ENCODE measurements around the gene SF3B3.
"Not testable (repeated sequence)": the region's sequence is repeated elsewhere in the genome, so short reads cannot be mapped to it uniquely, and the experiment has no call there.

SF3B3 gene

GRCh38 chr16:70493802-70494201 is 29.8 kb upstream of the SF3B3 start:
- no peak for DNase-seq (ENCODE audit: low spot score in 2 of 2)
- Histone ChIP-seq H3K36me3 (replicated peaks) (peaks cover 37% of the 10 kb centered on the region), H3K4me1 (no peaks in the 10 kb centered on the region), H3K9me3 (no peaks in the 10 kb centered on the region), H3K27me3 (ENCODE audit: low read depth) (no peaks in the 10 kb centered on the region), H3K4me3 (no peak overlapping the region)
- in situ Hi-C loops (cut with MboI; ENCODE audit: low sequenced_read_pairs), result no loop called here

- in situ Hi-C loops (cut with MboI; ENCODE audit: low sequenced_read_pairs), result no loop called here
- Histone ChIP-seq H3K36me3 (replicated peaks) (peaks cover 39% of the 10 kb centered on the region), H3K4me3 (no peak overlapping the region), H3K9me3 (no peaks in the 10 kb centered on the region), H3K27me3 (ENCODE audit: low read depth) (no peaks in the 10 kb centered on the region), H3K4me1 (no peaks in the 10 kb centered on the region)
- DNase-seq (ENCODE audit: low spot score in 2 of 2), result no peak
Measured at GRCh38 chr16:70494202-70494770, 29.3 kb upstream of the SF3B3 start.

GRCh38 chr16:70494777-70495176 is 28.8 kb upstream of the SF3B3 start:
- Histone ChIP-seq H3K4me3 (no peak overlapping the region), H3K36me3 (replicated peaks) (peaks cover 43% of the 10 kb centered on the region)
- in situ Hi-C loops (cut with MboI; ENCODE audit: low sequenced_read_pairs), result no loop called here

GRCh38 chr16:70495425-70496182 is 28.0 kb upstream of the SF3B3 start:
- Histone ChIP-seq H3K36me3 (replicated peaks) (peaks cover 45% of the 10 kb centered on the region), H3K4me1 (no peaks in the 10 kb centered on the region), H3K9me3 (no peaks in the 10 kb centered on the region), H3K4me3 (no peak overlapping the region), H3K27me3 (ENCODE audit: low read depth) (no peaks in the 10 kb centered on the region)
- in situ Hi-C loops (cut with MboI; ENCODE audit: low sequenced_read_pairs), result no loop called here
- no peak for DNase-seq (ENCODE audit: low spot score in 2 of 2)

More at GRCh38 chr16:70494777-70495176, 28.8 kb upstream of the SF3B3 start:
- no peaks in the 10 kb centered on the region for H3K4me1 ChIP-seq
- H3K9me3 ChIP-seq, result no peaks in the 10 kb centered on the region
- no peaks in the 10 kb centered on the region for H3K27me3 ChIP-seq (ENCODE audit: low read depth)
- no peak for DNase-seq (ENCODE audit: low spot score in 2 of 2)

DNA sequence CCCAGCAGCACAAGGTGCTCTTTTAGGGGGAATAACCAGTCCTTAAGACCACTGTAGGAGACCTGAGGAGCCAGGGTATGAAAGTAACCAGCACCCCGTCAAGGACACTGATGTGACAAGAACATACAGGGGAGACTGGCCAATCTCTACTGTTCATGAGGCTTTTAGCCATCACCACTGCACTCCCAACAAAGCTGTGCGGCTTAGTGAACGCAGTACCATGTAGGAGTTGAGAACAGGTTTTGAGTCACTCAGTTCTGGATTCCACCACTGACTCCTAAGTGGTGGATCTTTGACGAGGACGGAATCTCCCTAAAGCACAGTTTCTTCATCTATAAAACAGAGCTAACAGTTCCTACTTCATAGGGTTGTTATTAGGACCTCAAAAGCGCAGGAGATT is 27.1 kb upstream of the SF3B3 start:
- no peaks in the 10 kb centered on the region for H3K27me3 ChIP-seq (ENCODE audit: low read depth)
- H3K4me3 ChIP-seq, result no peak overlapping the region
- H3K36me3 ChIP-seq (replicated peaks), result peaks cover 49% of the 10 kb centered on the region
- H3K4me1 ChIP-seq, result no peaks in the 10 kb centered on the region
- DNase-seq (ENCODE audit: low spot score in 2 of 2), result no peak
- in situ Hi-C loops (cut with MboI; ENCODE audit: low sequenced_read_pairs), result no loop called here
- H3K9me3 ChIP-seq, result no peaks in the 10 kb centered on the region

- in situ Hi-C loops (cut with MboI; ENCODE audit: low sequenced_read_pairs), result no loop called here
- Histone ChIP-seq H3K4me1 (no peaks in the 10 kb centered on the region), H3K4me3 (no peak overlapping the region), H3K9me3 (no peaks in the 10 kb centered on the region; the same call in 1 of the 2 replicates), H3K27me3 (ENCODE audit: low read depth) (no peaks in the 10 kb centered on the region), H3K36me3 (replicated peaks) (peaks cover 60% of the 10 kb centered on the region)
- DNase-seq (ENCODE audit: low spot score in 2 of 2), result no peak
Measured at GRCh38 chr16:70508752-70509151, 14.9 kb upstream of the SF3B3 start.

GRCh38 chr16:70510216-70510615 is 13.4 kb upstream of the SF3B3 start:
- Histone ChIP-seq H3K4me1 (no peaks in the 10 kb centered on the region), H3K27me3 (ENCODE audit: low read depth) (no peaks in the 10 kb centered on the region), H3K4me3 (no peak overlapping the region), H3K36me3 (replicated peaks) (peaks cover 63% of the 10 kb centered on the region), H3K9me3 (no peaks in the 10 kb centered on the region; the same call in 1 of the 2 replicates)
- in situ Hi-C loops (cut with MboI; ENCODE audit: low sequenced_read_pairs), result no loop called here
- no peak for DNase-seq (ENCODE audit: low spot score in 2 of 2)

DNA sequence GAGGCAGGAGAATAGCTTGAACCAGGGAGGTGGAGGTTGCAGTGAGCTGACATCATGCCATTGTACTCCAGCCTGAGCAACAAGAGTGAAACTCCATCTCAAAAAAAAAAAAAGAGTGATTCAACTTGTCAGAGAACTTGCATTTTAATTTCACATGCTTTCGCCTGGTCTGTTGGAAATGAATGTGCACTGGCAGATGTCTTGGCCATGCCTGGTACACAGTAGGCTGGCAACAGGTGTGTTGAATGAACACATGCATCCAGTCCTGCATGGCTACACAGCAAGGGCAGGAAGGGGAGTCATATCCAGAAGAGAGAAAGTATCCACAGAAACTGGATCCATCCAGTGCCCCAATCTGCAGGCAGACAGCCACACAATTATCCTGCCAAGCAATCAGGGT is 11.8 kb upstream of the SF3B3 start:
- no peak for DNase-seq (ENCODE audit: low spot score in 2 of 2)
- Histone ChIP-seq H3K4me1 (no peaks in the 10 kb centered on the region), H3K27me3 (ENCODE audit: low read depth) (no peaks in the 10 kb centered on the region), H3K4me3 (no peak overlapping the region), H3K9me3 (no peaks in the 10 kb centered on the region; the same call in 1 of the 2 replicates), H3K36me3 (replicated peaks) (peaks cover 76% of the 10 kb centered on the region)
- in situ Hi-C loops (cut with MboI; ENCODE audit: low sequenced_read_pairs), result no loop called here

DNA sequence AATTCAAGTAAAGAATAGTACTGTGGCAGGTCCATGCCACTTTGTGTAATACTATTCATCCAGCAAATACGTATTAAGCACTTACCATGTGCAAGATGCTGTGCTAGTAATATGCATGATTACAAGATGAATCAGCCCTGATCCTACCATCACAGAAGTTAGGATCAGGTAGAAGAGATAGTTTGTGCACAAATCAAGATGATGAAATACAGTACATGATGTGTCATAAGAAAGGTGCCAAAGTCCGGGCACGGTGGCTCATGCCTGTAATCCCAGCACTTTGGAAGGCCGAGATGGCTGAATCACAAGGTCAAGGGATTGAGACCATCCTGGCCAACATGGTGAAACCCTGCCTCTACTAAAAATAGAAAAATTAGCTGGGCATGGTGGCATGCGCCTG is 11.2 kb upstream of the SF3B3 start:
- Histone ChIP-seq H3K4me1 (no peaks in the 10 kb centered on the region), H3K36me3 (replicated peaks) (peaks cover 78% of the 10 kb centered on the region), H3K9me3 (no peaks in the 10 kb centered on the region; the same call in 1 of the 2 replicates), H3K27me3 (ENCODE audit: low read depth) (no peaks in the 10 kb centered on the region), H3K4me3 (no peak overlapping the region)
- in situ Hi-C loops (cut with MboI; ENCODE audit: low sequenced_read_pairs), result no loop called here
- DNase-seq (ENCODE audit: low spot score in 2 of 2), result no peak

DNA sequence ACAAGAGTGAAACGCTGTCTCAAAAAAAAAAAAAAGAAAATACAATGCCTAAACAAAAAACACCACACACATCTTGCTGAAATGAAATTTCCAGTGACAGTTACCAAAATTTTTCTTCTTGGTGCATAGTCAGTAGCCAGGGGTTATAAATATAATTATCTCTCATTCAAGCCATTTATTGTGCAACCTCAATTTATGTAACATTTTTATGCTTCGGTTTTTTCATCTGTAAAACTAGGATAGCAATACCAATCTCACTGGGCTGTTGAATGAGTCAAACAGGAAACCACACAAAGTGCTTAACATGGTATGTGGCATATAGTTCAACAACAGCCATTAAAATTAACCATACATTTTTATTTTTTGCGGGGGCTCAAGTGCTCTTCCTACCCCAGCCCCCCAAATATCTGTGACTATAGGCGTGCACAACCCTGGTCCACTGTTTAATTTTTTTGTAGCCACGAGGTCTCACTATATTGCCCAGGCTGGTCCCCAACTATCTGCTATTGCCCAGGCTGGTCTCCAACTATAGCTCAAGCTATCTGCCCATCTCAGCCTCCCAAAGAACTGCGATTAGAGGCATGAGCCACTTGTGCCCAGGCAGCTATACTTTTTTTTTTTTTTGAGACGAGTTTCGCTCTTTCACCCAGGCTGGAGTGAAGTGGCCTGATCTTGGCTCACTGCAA is 2.9 kb upstream of the SF3B3 start:
- H3K36me3 ChIP-seq (replicated peaks), result peaks cover 29% of the 10 kb centered on the region
- in situ Hi-C loops (cut with MboI; ENCODE audit: low sequenced_read_pairs), result no loop called here
- no peak overlapping the region for H3K4me3 ChIP-seq
- H3K4me1 ChIP-seq, result no peaks in the 10 kb centered on the region
- no peaks in the 10 kb centered on the region for H3K9me3 ChIP-seq
- H3K27me3 ChIP-seq (ENCODE audit: low read depth), result no peaks in the 10 kb centered on the region
- DNase-seq (ENCODE audit: low spot score in 2 of 2), result no peak

GRCh38 chr16:70522216-70523075 is 1.2 kb upstream of the SF3B3 start:
- Histone ChIP-seq H3K4me3 (peak overlapping the region; percentile 95), H3K4me1 (peaks cover 9% of the 10 kb centered on the region), H3K27me3 (ENCODE audit: low read depth) (no peaks in the 10 kb centered on the region), H3K36me3 (replicated peaks) (peaks cover 30% of the 10 kb centered on the region), H3K9me3 (no peaks in the 10 kb centered on the region)
- DNase-seq (ENCODE audit: low spot score in 2 of 2), result no peak
- in situ Hi-C loops (cut with MboI; ENCODE audit: low sequenced_read_pairs), result no loop called here

DNA sequence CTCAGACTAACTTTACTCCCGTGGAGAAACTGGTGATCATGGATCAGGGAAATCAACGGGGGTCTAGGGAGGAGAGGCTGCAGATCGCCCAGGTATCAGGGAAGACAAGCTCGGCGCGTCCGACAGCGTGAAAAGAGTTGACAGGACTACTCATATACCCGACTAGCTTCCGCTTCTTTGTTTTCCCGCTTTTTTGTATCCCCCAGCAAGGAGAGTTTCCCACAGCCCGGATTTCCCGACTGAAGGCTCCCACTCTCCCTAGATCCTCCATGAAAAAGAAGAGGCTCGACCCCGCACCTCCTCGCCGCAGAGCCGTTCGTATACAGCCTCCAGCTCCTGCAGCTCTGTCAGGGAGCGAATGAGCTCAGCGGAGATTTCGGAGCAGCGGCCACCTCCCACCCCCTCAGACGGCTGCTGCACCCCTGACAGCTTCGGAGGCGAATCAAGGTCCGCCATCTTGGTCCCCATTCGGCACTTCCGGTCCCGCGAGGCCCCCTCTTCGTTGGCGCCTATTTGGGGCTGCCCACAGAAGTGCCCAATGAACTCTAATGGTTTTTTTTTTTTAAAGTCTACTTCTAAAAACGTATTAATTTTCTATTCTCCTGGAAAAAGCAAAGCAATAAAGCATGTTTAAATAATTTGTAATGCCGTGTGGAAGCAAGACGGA is 407 bp upstream of the SF3B3 start, which contains the start of gene COG4:
Gene COG4, minus strand, starts transcription at position 479 of the 667 bp plus-strand sequence. Its CDS starts 11 bp downstream, at position 468.
- in situ Hi-C loops (cut with MboI; ENCODE audit: low sequenced_read_pairs), result no loop called here
- DNase-seq (ENCODE audit: low spot score in 2 of 2), result peak; percentile 70 to 92
- H3K27me3 ChIP-seq (ENCODE audit: low read depth), result no peaks in the 10 kb centered on the region
- peak within 1 kb of the TSS; percentile 95 for H3K4me3 ChIP-seq
- no peaks in the 10 kb centered on the region for H3K9me3 ChIP-seq
- peaks cover 35% of the 10 kb centered on the region for H3K36me3 ChIP-seq (replicated peaks)
- H3K4me1 ChIP-seq, result peaks cover 10% of the 10 kb centered on the region

DNA sequence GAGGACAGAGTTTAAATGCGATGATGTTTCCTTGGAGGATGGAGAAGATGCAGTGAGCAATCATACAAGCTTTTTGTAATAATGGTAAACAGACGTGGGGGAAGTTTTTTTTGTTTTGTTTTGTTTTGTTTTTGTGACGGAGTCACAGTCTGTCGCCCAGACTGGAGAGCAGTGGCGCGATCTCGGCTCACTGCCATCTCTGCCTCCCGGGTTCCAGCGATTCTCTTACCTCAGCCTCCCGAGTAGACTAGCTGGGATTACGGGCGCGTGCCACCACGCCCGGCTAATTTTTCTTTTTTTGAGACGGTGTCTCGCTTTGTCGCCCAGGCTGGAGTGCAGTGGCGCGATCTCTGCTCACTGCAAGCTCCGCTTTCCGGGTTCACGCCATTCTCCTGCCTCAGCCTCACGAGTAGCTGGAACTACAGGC is 796 bp downstream of the SF3B3 start:
- H3K4me1 ChIP-seq; in situ Hi-C loops (cut with MboI; ENCODE audit: low sequenced_read_pairs); H3K27me3 ChIP-seq (ENCODE audit: low read depth); H3K9me3 ChIP-seq: not testable (repeated sequence)
- Histone ChIP-seq H3K36me3 (replicated peaks) (peaks cover 45% of the 10 kb centered on the region), H3K4me3 (peak overlapping the region; percentile 95)
- peak in 1 of 2 experiments; percentile 41 for DNase-seq (ENCODE audit: low spot score in 2 of 2)
